HG03457 (cell line): Measurements from ENCODE around the gene SQOR.
"Not testable (repeated sequence)": the region's sequence is repeated elsewhere in the genome, so short reads cannot be mapped to it uniquely, and the experiment has no call there.

Experiments
- ATAC-seq: cut with Tn5 transposase; IDR thresholded peaks from one replicate; pipeline ENCODE4 v1.9.1; 2021; ENCODE audit warnings: moderate number of reproducible peaks; ENCODE audit not compliant: unreplicated experiment

Gene SQOR

GRCh38 chr15:45630917-45631691, 3.7 kb upstream of the SQOR start:
- ATAC-seq = no peak

GRCh38 chr15:45631776-45632175, 3.1 kb upstream of the SQOR start:
- ATAC-seq = no peak

- ATAC-seq = peak; percentile 34
Observed at GRCh38 chr15:45635191-45635638, 386 bp downstream of the SQOR start.

- ATAC-seq = no peak
Observed at GRCh38 chr15:45635763-45636292, 999 bp downstream of the SQOR start.

GRCh38 chr15:45637141-45637540, 2.3 kb downstream of the SQOR start:
- ATAC-seq = no peak

- peak; percentile 31 for ATAC-seq
Observed at GRCh38 chr15:45637552-45638033, 2.8 kb downstream of the SQOR start.

GRCh38 chr15:45640616-45641015, 5.8 kb downstream of the SQOR start:
- no peak for ATAC-seq

- ATAC-seq = no peak
Observed at GRCh38 chr15:45641374-45641781, 6.5 kb downstream of the SQOR start.

- no peak for ATAC-seq
Observed at GRCh38 chr15:45641999-45642932, 7.4 kb downstream of the SQOR start.

- ATAC-seq = no peak
Observed at GRCh38 chr15:45644437-45644836, 9.6 kb downstream of the SQOR start.

- no peak for ATAC-seq
Observed at GRCh38 chr15:45645026-45645980, 10.5 kb downstream of the SQOR start.

GRCh38 chr15:45646220-45646619, 11.4 kb downstream of the SQOR start:
- ATAC-seq = no peak

GRCh38 chr15:45647828-45648227, 13.0 kb downstream of the SQOR start:
- ATAC-seq = no peak

- no peak for ATAC-seq
Observed at GRCh38 chr15:45648521-45649200, 13.8 kb downstream of the SQOR start.

GRCh38 chr15:45650007-45650406, 15.2 kb downstream of the SQOR start:
- not testable (repeated sequence) for ATAC-seq

GRCh38 chr15:45650889-45651525, 16.2 kb downstream of the SQOR start:
- no peak for ATAC-seq

- ATAC-seq = no peak
Observed at GRCh38 chr15:45653702-45654424, 19.0 kb downstream of the SQOR start.

- ATAC-seq = no peak
Observed at GRCh38 chr15:45654749-45655148, 19.9 kb downstream of the SQOR start.

- no peak for ATAC-seq
Observed at GRCh38 chr15:45657254-45657653, 22.4 kb downstream of the SQOR start.
